Ishikawa (cell line): ENCODE data around the gene KRT71.

ENCODE experiments used
- CEBPB ChIP-seq: IDR thresholded peaks from 2 replicates; pipeline ENCODE4 v1.6.1; 2012
- CREB1 ChIP-seq: IDR thresholded peaks from 2 replicates; pipeline ENCODE4 v1.6.1; 2012; ENCODE audit warnings: low read depth
- EGR1 ChIP-seq: IDR thresholded peaks from 2 replicates; pipeline ENCODE4 v1.6.1; 2012
- EP300 ChIP-seq: IDR thresholded peaks from 2 replicates; pipeline ENCODE4 v1.6.1; 2012; ENCODE audit warnings: borderline replicate concordance
- FOXM1 ChIP-seq: IDR thresholded peaks from 2 replicates; pipeline ENCODE4 v1.6.1; 2012; ENCODE audit warnings: low read depth, borderline replicate concordance
- NFIC ChIP-seq: IDR thresholded peaks from 2 replicates; pipeline ENCODE4 v1.6.1; 2012
- RAD21 ChIP-seq: IDR thresholded peaks from 2 replicates; pipeline ENCODE4 v1.6.1; 2012; ENCODE audit warnings: low read depth
- TAF1 ChIP-seq: IDR thresholded peaks from 2 replicates; pipeline ENCODE4 v1.6.1; 2012; ENCODE audit warnings: low read depth, mild to moderate bottlenecking
- TCF12 ChIP-seq: IDR thresholded peaks from 2 replicates; pipeline ENCODE4 v1.6.1; 2012; ENCODE audit warnings: low read depth
- TEAD4 ChIP-seq: IDR thresholded peaks from 2 replicates; pipeline ENCODE4 v1.6.1; 2012
- USF1 ChIP-seq: IDR thresholded peaks from 2 replicates; pipeline ENCODE4 v1.6.1; 2012
- YY1 ChIP-seq: IDR thresholded peaks from 2 replicates; pipeline ENCODE4 v1.6.1; 2012; ENCODE audit warnings: low read depth
- ZBTB7A ChIP-seq: IDR thresholded peaks from 2 replicates; pipeline ENCODE4 v1.6.1; 2012; ENCODE audit warnings: low read depth
- TF ChIP-seq, protein P1 (sequence below): IDR thresholded peaks from 2 replicates; pipeline ENCODE4 v1.6.1; 2012; ENCODE audit warnings: low read depth, mild to moderate bottlenecking
- TF ChIP-seq, protein P2 (sequence below): IDR thresholded peaks from 2 replicates; pipeline ENCODE4 v1.6.1; 2012

The KRT71 gene

DNA sequence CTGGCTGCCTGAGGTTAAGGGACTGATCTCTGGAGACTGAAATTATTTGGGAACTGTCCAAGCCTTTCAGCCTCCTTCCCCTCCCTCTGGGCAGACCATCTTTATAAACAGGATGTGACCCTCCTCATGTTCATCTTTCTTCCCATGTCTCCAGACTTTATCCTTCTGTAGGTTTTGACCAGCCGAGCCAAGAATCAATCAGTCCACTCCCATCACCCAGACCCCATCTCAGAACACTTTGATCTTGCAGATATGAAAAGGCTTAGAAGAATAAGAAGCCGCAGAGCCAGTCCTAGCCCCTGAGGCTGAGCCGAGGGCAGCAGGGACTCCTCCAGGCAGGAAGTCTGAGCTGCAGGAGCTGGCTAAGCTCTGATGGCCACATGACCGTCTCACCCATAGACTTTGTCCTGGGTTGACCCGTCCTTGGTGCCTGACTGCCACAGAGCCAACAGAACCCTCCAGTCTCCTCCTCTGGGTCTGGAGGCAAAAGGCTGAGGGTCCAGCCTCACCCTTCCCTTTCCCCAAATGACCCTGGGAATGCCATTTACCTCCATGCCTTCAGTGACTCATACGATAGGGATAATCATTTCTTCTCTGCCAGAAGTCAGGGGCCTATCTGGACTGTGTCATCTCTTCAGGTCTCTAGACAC lies 1.6 kb downstream of the KRT71 start:
- TF ChIP-seq CREB1 = no peak
- no peak for TF ChIP-seq CEBPB
- peak; percentile 70 for TF ChIP-seq USF1
- TF ChIP-seq, protein P1, sequence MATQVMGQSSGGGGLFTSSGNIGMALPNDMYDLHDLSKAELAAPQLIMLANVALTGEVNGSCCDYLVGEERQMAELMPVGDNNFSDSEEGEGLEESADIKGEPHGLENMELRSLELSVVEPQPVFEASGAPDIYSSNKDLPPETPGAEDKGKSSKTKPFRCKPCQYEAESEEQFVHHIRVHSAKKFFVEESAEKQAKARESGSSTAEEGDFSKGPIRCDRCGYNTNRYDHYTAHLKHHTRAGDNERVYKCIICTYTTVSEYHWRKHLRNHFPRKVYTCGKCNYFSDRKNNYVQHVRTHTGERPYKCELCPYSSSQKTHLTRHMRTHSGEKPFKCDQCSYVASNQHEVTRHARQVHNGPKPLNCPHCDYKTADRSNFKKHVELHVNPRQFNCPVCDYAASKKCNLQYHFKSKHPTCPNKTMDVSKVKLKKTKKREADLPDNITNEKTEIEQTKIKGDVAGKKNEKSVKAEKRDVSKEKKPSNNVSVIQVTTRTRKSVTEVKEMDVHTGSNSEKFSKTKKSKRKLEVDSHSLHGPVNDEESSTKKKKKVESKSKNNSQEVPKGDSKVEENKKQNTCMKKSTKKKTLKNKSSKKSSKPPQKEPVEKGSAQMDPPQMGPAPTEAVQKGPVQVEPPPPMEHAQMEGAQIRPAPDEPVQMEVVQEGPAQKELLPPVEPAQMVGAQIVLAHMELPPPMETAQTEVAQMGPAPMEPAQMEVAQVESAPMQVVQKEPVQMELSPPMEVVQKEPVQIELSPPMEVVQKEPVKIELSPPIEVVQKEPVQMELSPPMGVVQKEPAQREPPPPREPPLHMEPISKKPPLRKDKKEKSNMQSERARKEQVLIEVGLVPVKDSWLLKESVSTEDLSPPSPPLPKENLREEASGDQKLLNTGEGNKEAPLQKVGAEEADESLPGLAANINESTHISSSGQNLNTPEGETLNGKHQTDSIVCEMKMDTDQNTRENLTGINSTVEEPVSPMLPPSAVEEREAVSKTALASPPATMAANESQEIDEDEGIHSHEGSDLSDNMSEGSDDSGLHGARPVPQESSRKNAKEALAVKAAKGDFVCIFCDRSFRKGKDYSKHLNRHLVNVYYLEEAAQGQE = peak; percentile 33; the same call in 1 of the 2 replicates
- TF ChIP-seq RAD21 = 0 out of 2 replicates have a peak, but pooled peaks have one; percentile 1

GRCh38 chr12:52546126-52546525 lies 6.8 kb downstream of the KRT71 start:
- TF ChIP-seq ZBTB7A = no peak
- no peak for TF ChIP-seq EGR1
- TF ChIP-seq TEAD4 = no peak
- TF ChIP-seq, protein P2, sequence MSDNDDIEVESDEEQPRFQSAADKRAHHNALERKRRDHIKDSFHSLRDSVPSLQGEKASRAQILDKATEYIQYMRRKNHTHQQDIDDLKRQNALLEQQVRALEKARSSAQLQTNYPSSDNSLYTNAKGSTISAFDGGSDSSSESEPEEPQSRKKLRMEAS = no peak

DNA sequence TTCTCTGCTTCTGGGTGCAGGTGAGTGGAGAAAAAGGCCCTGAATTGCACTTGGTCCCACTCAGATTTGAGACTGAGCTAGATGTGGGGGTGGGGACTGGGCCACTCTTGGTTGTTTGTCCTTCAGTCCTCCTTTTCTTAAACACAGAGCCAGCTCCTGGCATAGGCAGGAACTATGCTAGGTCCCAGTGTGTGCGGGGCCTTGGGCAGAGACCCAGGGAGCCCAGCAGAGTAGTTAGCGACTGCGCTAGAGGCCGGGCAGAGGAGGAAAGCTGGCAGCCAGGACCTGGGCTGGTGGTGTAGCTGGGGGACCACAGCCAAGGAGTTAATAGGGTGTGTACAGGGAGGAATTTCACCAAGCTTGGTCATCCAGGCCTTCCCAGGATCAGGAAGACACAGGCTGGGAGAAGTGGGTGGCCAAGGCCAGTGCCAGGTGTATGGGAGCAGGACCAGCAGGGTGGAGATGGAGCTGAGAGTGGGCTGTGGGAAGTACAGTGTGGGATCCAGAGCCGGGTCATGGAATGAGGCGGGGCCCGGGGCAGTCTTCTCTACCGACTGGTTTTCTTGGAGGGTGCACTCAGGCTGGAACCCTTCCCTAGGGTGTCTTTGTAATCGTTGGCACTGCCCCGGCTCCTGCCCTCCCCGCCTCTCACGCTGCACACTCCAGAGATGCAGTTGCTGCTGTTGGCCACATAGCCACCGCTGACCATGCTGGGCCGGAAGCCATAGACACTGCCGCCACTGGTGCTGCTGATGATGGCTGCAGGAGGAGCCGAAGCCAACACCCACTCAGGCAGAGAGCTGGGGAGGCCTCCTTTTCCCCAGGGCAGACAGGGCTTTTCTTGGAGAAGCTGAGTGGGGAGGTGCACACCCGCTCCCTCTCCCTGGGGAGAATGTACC lies 8.7 kb downstream of the KRT71 start:
- TF ChIP-seq FOXM1 (no peak), CREB1 (no peak), EGR1 (no peak), YY1 (no peak)
- TF ChIP-seq, protein P2 = no peak
- TF ChIP-seq, protein P1 = no peak

GRCh38 chr12:52542785-52543318 lies 10.1 kb downstream of the KRT71 start:
- no peak for TF ChIP-seq TEAD4
- TF ChIP-seq YY1 = no peak
- no peak for TF ChIP-seq CEBPB
- TF ChIP-seq USF1 = no peak
- TF ChIP-seq, protein P2 = no peak
- TF ChIP-seq TCF12 = no peak
- TF ChIP-seq, protein P1 = no peak
- no peak for TF ChIP-seq EGR1
- no peak for TF ChIP-seq NFIC
- no peak for TF ChIP-seq RAD21
- TF ChIP-seq CREB1 = no peak
- no peak for TF ChIP-seq FOXM1
- no peak for TF ChIP-seq TAF1
- TF ChIP-seq ZBTB7A = no peak
- TF ChIP-seq EP300 = no peak
